Measurements from ENCODE around the gene FGF3. TPM values are rescaled to one million over a fixed set of nuclear protein-coding genes. Genes with fewer than 3 reads are reported as not detected.

FGF3 gene
- total RNA-seq, 1 donor from 2014 or later, result not detected

GRCh38 chr11:69828971-69829344 is 9.7 kb upstream of the FGF3 start:
- Histone ChIP-seq H4K20me1 (ENCODE audit: insufficient read depth, low read length) (no peaks in the 10 kb centered on the region), H3K4me1 (ENCODE audit: insufficient read depth, low read length) (no peaks in the 10 kb centered on the region), H3K79me2 (ENCODE audit: insufficient read depth, low read length) (no peaks in the 10 kb centered on the region), H3K27me3 (ENCODE audit: insufficient read depth, low read length) (peaks cover 14% of the 10 kb centered on the region), H3K36me3 (ENCODE audit: insufficient read depth, low read length) (no peaks in the 10 kb centered on the region), H3K9ac (ENCODE audit: low read length) (no peak overlapping the region), H3K4me2 (ENCODE audit: low read length) (no peak overlapping the region), H2AFZ (ENCODE audit: low read depth, low read length) (no peak overlapping the region), H3K4me3 (ENCODE audit: insufficient read depth, low read depth, low read length) (no peak overlapping the region), H3K9me3 (ENCODE audit: insufficient read depth, low read depth, low read length) (no peaks in the 10 kb centered on the region), H3K27ac (ENCODE audit: low read depth, low read length) (no peak overlapping the region)
- FAIRE-seq (no peak), DNase-seq (ENCODE audit: low read depth) (no peak)
- Mint-ChIP-seq H3K4me1 (ENCODE audit: low read depth, unreplicated experiment) (no peaks in the 10 kb centered on the region), H3K27ac (ENCODE audit: unreplicated experiment) (no peak overlapping the region), H3K36me3 (ENCODE audit: low read depth, unreplicated experiment) (peaks cover 2% of the 10 kb centered on the region), H3K4me3 (ENCODE audit: unreplicated experiment) (no peak overlapping the region), H3K27me3 (ENCODE audit: low read depth, unreplicated experiment) (peaks cover 64% of the 10 kb centered on the region), H3K9me3 (ENCODE audit: unreplicated experiment) (no peaks in the 10 kb centered on the region)
- TF ChIP-seq CTCF (IDR thresholded peaks at IDR 0.05; ENCODE audit: insufficient read depth, low read depth, low read length), result no peak
- no peak for TF ChIP-seq EZH2 (IDR thresholded peaks at IDR 0.05; ENCODE audit: insufficient read depth, low read length)

DNA sequence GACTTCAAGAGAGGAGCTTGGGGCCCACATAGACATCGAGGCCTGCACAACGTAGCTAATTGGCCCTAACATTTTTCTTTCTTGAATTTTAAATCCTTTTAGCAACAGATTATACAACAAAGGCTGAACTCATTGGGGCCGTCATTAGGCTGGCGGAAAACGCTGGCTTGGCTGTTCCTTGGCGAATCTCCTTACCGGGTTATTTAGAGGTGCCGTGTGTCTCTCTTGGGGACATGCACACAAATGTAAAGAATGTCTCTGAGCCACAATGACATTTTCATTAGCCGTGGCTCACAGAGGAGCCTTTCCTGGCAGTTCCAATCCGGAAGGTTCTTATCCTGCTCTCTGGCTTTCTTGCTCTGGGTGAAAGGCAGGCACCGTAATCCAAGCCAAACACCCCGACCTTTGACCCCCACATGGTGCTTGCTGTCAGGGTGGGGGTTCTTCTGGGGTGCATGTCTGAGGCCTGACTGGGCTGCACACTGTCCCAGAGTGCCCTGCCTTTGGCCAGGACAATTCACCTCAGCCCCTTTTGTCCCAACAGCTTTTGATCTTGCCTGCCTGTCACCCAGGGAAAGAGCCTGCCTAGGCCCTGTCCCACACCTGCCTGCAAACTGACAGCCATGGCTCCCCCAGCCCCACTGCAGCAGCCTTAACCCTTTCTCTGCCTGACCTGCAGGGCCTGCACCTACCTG is 9.2 kb upstream of the FGF3 start:
- Histone ChIP-seq H3K4me1 (ENCODE audit: insufficient read depth, low read length) (no peaks in the 10 kb centered on the region), H2AFZ (ENCODE audit: low read depth, low read length) (no peak overlapping the region), H3K4me2 (ENCODE audit: low read length) (no peak overlapping the region), H3K36me3 (ENCODE audit: insufficient read depth, low read length) (no peaks in the 10 kb centered on the region), H3K27me3 (ENCODE audit: insufficient read depth, low read length) (peaks cover 15% of the 10 kb centered on the region), H3K9me3 (ENCODE audit: insufficient read depth, low read depth, low read length) (no peaks in the 10 kb centered on the region), H3K79me2 (ENCODE audit: insufficient read depth, low read length) (no peaks in the 10 kb centered on the region), H3K9ac (ENCODE audit: low read length) (no peak overlapping the region), H3K4me3 (ENCODE audit: insufficient read depth, low read depth, low read length) (no peak overlapping the region), H4K20me1 (ENCODE audit: insufficient read depth, low read length) (no peaks in the 10 kb centered on the region), H3K27ac (ENCODE audit: low read depth, low read length) (no peak overlapping the region)
- FAIRE-seq (no peak), DNase-seq (ENCODE audit: low read depth) (no peak)
- peaks cover 65% of the 10 kb centered on the region for H3K27me3 Mint-ChIP-seq (ENCODE audit: low read depth, unreplicated experiment)
- no peak overlapping the region for H3K4me3 Mint-ChIP-seq (ENCODE audit: unreplicated experiment)
- no peaks in the 10 kb centered on the region for H3K4me1 Mint-ChIP-seq (ENCODE audit: low read depth, unreplicated experiment)
- H3K9me3 Mint-ChIP-seq (ENCODE audit: unreplicated experiment), result no peaks in the 10 kb centered on the region
- TF ChIP-seq CTCF (IDR thresholded peaks at IDR 0.05; ENCODE audit: insufficient read depth, low read depth, low read length), result no peak
- no peak overlapping the region for H3K27ac Mint-ChIP-seq (ENCODE audit: unreplicated experiment)
- H3K36me3 Mint-ChIP-seq (ENCODE audit: low read depth, unreplicated experiment), result peaks cover 2% of the 10 kb centered on the region

DNA sequence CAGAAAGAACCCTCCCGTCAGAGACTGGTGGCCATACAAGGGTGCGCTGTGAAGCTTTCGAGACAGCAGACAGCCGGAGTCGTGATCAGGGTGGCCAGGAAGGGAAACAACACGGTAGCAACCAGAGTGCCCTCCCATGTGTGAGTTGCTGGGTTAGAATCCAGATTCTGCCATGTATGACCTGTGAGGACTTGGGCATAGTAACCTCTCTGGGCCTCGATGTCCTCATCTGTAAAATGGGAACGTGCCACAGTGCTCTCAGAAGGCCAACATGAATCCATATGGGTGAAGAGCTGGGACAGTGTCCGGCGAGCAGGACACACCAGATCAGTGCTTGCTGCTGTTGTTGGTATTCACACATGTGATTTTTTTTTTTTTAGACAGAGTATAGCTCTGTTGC is 7.6 kb upstream of the FGF3 start:
- no peak for DNase-seq (ENCODE audit: low read depth)
- Histone ChIP-seq H3K4me3 (ENCODE audit: insufficient read depth, low read depth, low read length) (no peak overlapping the region), H4K20me1 (ENCODE audit: insufficient read depth, low read length) (no peaks in the 10 kb centered on the region), H3K4me2 (ENCODE audit: low read length) (no peak overlapping the region), H3K79me2 (ENCODE audit: insufficient read depth, low read length) (no peaks in the 10 kb centered on the region), H3K27me3 (ENCODE audit: insufficient read depth, low read length) (peaks cover 14% of the 10 kb centered on the region), H3K4me1 (ENCODE audit: insufficient read depth, low read length) (no peaks in the 10 kb centered on the region), H2AFZ (ENCODE audit: low read depth, low read length) (no peak overlapping the region), H3K9ac (ENCODE audit: low read length) (no peak overlapping the region), H3K9me3 (ENCODE audit: insufficient read depth, low read depth, low read length) (no peaks in the 10 kb centered on the region), H3K36me3 (ENCODE audit: insufficient read depth, low read length) (no peaks in the 10 kb centered on the region), H3K27ac (ENCODE audit: low read depth, low read length) (no peak overlapping the region)
- no peak overlapping the region for H3K4me3 Mint-ChIP-seq (ENCODE audit: unreplicated experiment)
- H3K27ac Mint-ChIP-seq (ENCODE audit: unreplicated experiment), result no peak overlapping the region
- no peak for FAIRE-seq
- no peaks in the 10 kb centered on the region for H3K4me1 Mint-ChIP-seq (ENCODE audit: low read depth, unreplicated experiment)
- peaks cover 2% of the 10 kb centered on the region for H3K36me3 Mint-ChIP-seq (ENCODE audit: low read depth, unreplicated experiment)
- peaks cover 66% of the 10 kb centered on the region for H3K27me3 Mint-ChIP-seq (ENCODE audit: low read depth, unreplicated experiment)
- H3K9me3 Mint-ChIP-seq (ENCODE audit: unreplicated experiment), result no peaks in the 10 kb centered on the region
- no peak for TF ChIP-seq CTCF (IDR thresholded peaks at IDR 0.05; ENCODE audit: insufficient read depth, low read depth, low read length)
- TF ChIP-seq EZH2 (IDR thresholded peaks at IDR 0.05; ENCODE audit: insufficient read depth, low read length), result no peak

Data from astrocyte (in vitro differentiated cells and primary cell).